Measurements from ENCODE around the gene SELL.

The SELL gene

GRCh38 chr1:169708647-169709046 lies 2.8 kb downstream of the SELL start:
- Histone ChIP-seq H3K9me3 (ENCODE audit: control insufficient read depth in 5 of 5, low read length in 5 of 5) (no peaks in the 10 kb centered on the region), H3K36me3 (ENCODE audit: control insufficient read depth in 5 of 5, insufficient read depth in 5 of 5, low read length in 5 of 5) (no peaks in the 10 kb centered on the region), H3K9ac (ENCODE audit: low read length in 5 of 5) (no peak overlapping the region), H3K27ac (ENCODE audit: low read depth, low read length) (no peak overlapping the region), H3K4me1 (ENCODE audit: control insufficient read depth in 5 of 5, insufficient read depth in 5 of 5, low read length in 5 of 5) (peaks cover 0 to 9% (median 6%) of the 10 kb centered on the region in 5 donors), H3K27me3 (ENCODE audit: control insufficient read depth in 5 of 5, insufficient read depth in 4 of 5, low read length in 5 of 5) (peaks cover 0 to 9% (median 0%) of the 10 kb centered on the region in 5 donors), H3K4me3 (ENCODE audit: low read depth in 1 of 5, low read length in 5 of 5) (no peak overlapping the region)

- Histone ChIP-seq H3K9ac (ENCODE audit: low read length in 5 of 5) (no peak overlapping the region), H3K4me3 (ENCODE audit: low read depth in 1 of 5, low read length in 5 of 5) (no peak overlapping the region), H3K9me3 (ENCODE audit: control insufficient read depth in 5 of 5, low read length in 5 of 5) (no peaks in the 10 kb centered on the region), H3K4me1 (ENCODE audit: control insufficient read depth in 5 of 5, insufficient read depth in 5 of 5, low read length in 5 of 5) (peaks cover 0 to 9% (median 6%) of the 10 kb centered on the region in 5 donors), H3K27ac (ENCODE audit: low read depth, low read length) (no peak overlapping the region), H3K27me3 (ENCODE audit: control insufficient read depth in 5 of 5, insufficient read depth in 4 of 5, low read length in 5 of 5) (peaks cover 0 to 9% (median 0%) of the 10 kb centered on the region in 5 donors), H3K36me3 (ENCODE audit: control insufficient read depth in 5 of 5, insufficient read depth in 5 of 5, low read length in 5 of 5) (no peaks in the 10 kb centered on the region)
Measured at GRCh38 chr1:169707912-169708604, 3.4 kb downstream of the SELL start.

- Histone ChIP-seq H3K4me3 (ENCODE audit: low read depth in 1 of 5, low read length in 5 of 5) (no peak overlapping the region), H3K4me1 (ENCODE audit: control insufficient read depth in 5 of 5, insufficient read depth in 5 of 5, low read length in 5 of 5) (no peaks in the 10 kb centered on the region), H3K9me3 (ENCODE audit: control insufficient read depth in 5 of 5, low read length in 5 of 5) (no peaks in the 10 kb centered on the region), H3K36me3 (ENCODE audit: control insufficient read depth in 5 of 5, insufficient read depth in 5 of 5, low read length in 5 of 5) (no peaks in the 10 kb centered on the region), H3K9ac (ENCODE audit: low read length in 5 of 5) (no peak overlapping the region), H3K27me3 (ENCODE audit: control insufficient read depth in 5 of 5, insufficient read depth in 4 of 5, low read length in 5 of 5) (peaks cover 0 to 7% (median 0%) of the 10 kb centered on the region in 5 donors), H3K27ac (ENCODE audit: low read depth, low read length) (no peak overlapping the region)
Measured at GRCh38 chr1:169704797-169705196, 6.6 kb downstream of the SELL start.

- no peaks in the 10 kb centered on the region for H3K4me1 ChIP-seq (ENCODE audit: control insufficient read depth in 5 of 5, insufficient read depth in 5 of 5, low read length in 5 of 5)
- no peak overlapping the region for H3K9ac ChIP-seq (ENCODE audit: low read length in 5 of 5)
- no peaks in the 10 kb centered on the region for H3K36me3 ChIP-seq (ENCODE audit: control insufficient read depth in 5 of 5, insufficient read depth in 5 of 5, low read length in 5 of 5)
- no peaks in the 10 kb centered on the region for H3K9me3 ChIP-seq (ENCODE audit: control insufficient read depth in 5 of 5, low read length in 5 of 5)
- H3K27ac ChIP-seq (ENCODE audit: low read depth, low read length): no peak overlapping the region
- no peak overlapping the region for H3K4me3 ChIP-seq (ENCODE audit: low read depth in 1 of 5, low read length in 5 of 5)
- peaks cover 0 to 3% (median 0%) of the 10 kb centered on the region in 5 donors for H3K27me3 ChIP-seq (ENCODE audit: control insufficient read depth in 5 of 5, insufficient read depth in 4 of 5, low read length in 5 of 5)
Measured at GRCh38 chr1:169701261-169702005, 10.0 kb downstream of the SELL start.

- no peaks in the 10 kb centered on the region for H3K9me3 ChIP-seq (ENCODE audit: control insufficient read depth in 5 of 5, low read length in 5 of 5)
- H3K36me3 ChIP-seq (ENCODE audit: control insufficient read depth in 5 of 5, insufficient read depth in 5 of 5, low read length in 5 of 5): no peaks in the 10 kb centered on the region
- H3K9ac ChIP-seq (ENCODE audit: low read length in 5 of 5): no peak overlapping the region
- H3K4me3 ChIP-seq (ENCODE audit: low read depth in 1 of 5, low read length in 5 of 5): no peak overlapping the region
- H3K4me1 ChIP-seq (ENCODE audit: control insufficient read depth in 5 of 5, insufficient read depth in 5 of 5, low read length in 5 of 5): no peaks in the 10 kb centered on the region
- H3K27ac ChIP-seq (ENCODE audit: low read depth, low read length): no peak overlapping the region
- H3K27me3 ChIP-seq (ENCODE audit: control insufficient read depth in 5 of 5, insufficient read depth in 4 of 5, low read length in 5 of 5): peaks cover 0 to 3% (median 0%) of the 10 kb centered on the region in 5 donors
Measured at GRCh38 chr1:169699707-169700106, 11.7 kb downstream of the SELL start.

GRCh38 chr1:169698976-169699375 lies 12.4 kb downstream of the SELL start:
- H3K27ac ChIP-seq (ENCODE audit: low read depth, low read length): no peak overlapping the region

GRCh38 chr1:169697755-169698154 lies 13.7 kb downstream of the SELL start:
- Histone ChIP-seq H3K9ac (ENCODE audit: low read length in 5 of 5) (no peak overlapping the region), H3K27ac (ENCODE audit: low read depth, low read length) (no peak overlapping the region), H3K27me3 (ENCODE audit: control insufficient read depth in 5 of 5, insufficient read depth in 4 of 5, low read length in 5 of 5) (peaks cover 0 to 3% (median 0%) of the 10 kb centered on the region in 5 donors), H3K9me3 (ENCODE audit: control insufficient read depth in 5 of 5, low read length in 5 of 5) (no peaks in the 10 kb centered on the region), H3K4me1 (ENCODE audit: control insufficient read depth in 5 of 5, insufficient read depth in 5 of 5, low read length in 5 of 5) (peaks cover 0 to 11% (median 4%) of the 10 kb centered on the region in 5 donors), H3K36me3 (ENCODE audit: control insufficient read depth in 5 of 5, insufficient read depth in 5 of 5, low read length in 5 of 5) (no peaks in the 10 kb centered on the region), H3K4me3 (ENCODE audit: low read depth in 1 of 5, low read length in 5 of 5) (no peak overlapping the region)

More at GRCh38 chr1:169698976-169699375, 12.4 kb downstream of the SELL start:
- peaks cover 0 to 3% (median 0%) of the 10 kb centered on the region in 5 donors for H3K27me3 ChIP-seq (ENCODE audit: control insufficient read depth in 5 of 5, insufficient read depth in 4 of 5, low read length in 5 of 5)
- H3K4me1 ChIP-seq (ENCODE audit: control insufficient read depth in 5 of 5, insufficient read depth in 5 of 5, low read length in 5 of 5): peaks cover 0 to 6% (median 1%) of the 10 kb centered on the region in 5 donors
- no peaks in the 10 kb centered on the region for H3K36me3 ChIP-seq (ENCODE audit: control insufficient read depth in 5 of 5, insufficient read depth in 5 of 5, low read length in 5 of 5)
- H3K9ac ChIP-seq (ENCODE audit: low read length in 5 of 5): no peak overlapping the region
- H3K9me3 ChIP-seq (ENCODE audit: control insufficient read depth in 5 of 5, low read length in 5 of 5): no peaks in the 10 kb centered on the region
- H3K4me3 ChIP-seq (ENCODE audit: low read depth in 1 of 5, low read length in 5 of 5): no peak overlapping the region

GRCh38 chr1:169696273-169697100 lies 14.9 kb downstream of the SELL start:
- Histone ChIP-seq H3K4me3 (ENCODE audit: low read depth in 1 of 5, low read length in 5 of 5) (no peak overlapping the region), H3K9ac (ENCODE audit: low read length in 5 of 5) (no peak overlapping the region), H3K36me3 (ENCODE audit: control insufficient read depth in 5 of 5, insufficient read depth in 5 of 5, low read length in 5 of 5) (no peaks in the 10 kb centered on the region), H3K27ac (ENCODE audit: low read depth, low read length) (no peak overlapping the region), H3K27me3 (ENCODE audit: control insufficient read depth in 5 of 5, insufficient read depth in 4 of 5, low read length in 5 of 5) (peaks cover 0 to 3% (median 0%) of the 10 kb centered on the region in 5 donors), H3K4me1 (ENCODE audit: control insufficient read depth in 5 of 5, insufficient read depth in 5 of 5, low read length in 5 of 5) (peaks cover 0 to 14% (median 4%) of the 10 kb centered on the region in 5 donors), H3K9me3 (ENCODE audit: control insufficient read depth in 5 of 5, low read length in 5 of 5) (no peaks in the 10 kb centered on the region)

- H3K27ac ChIP-seq (ENCODE audit: low read depth, low read length): no peak overlapping the region
- H3K4me1 ChIP-seq (ENCODE audit: control insufficient read depth in 5 of 5, insufficient read depth in 5 of 5, low read length in 5 of 5): peaks cover 0 to 14% (median 4%) of the 10 kb centered on the region in 5 donors
- no peaks in the 10 kb centered on the region for H3K9me3 ChIP-seq (ENCODE audit: control insufficient read depth in 5 of 5, low read length in 5 of 5)
- no peaks in the 10 kb centered on the region for H3K36me3 ChIP-seq (ENCODE audit: control insufficient read depth in 5 of 5, insufficient read depth in 5 of 5, low read length in 5 of 5)
- peaks cover 0 to 3% (median 0%) of the 10 kb centered on the region in 5 donors for H3K27me3 ChIP-seq (ENCODE audit: control insufficient read depth in 5 of 5, insufficient read depth in 4 of 5, low read length in 5 of 5)
- H3K9ac ChIP-seq (ENCODE audit: low read length in 5 of 5): no peak overlapping the region
- no peak overlapping the region for H3K4me3 ChIP-seq (ENCODE audit: low read depth in 1 of 5, low read length in 5 of 5)
Measured at GRCh38 chr1:169694304-169695075, 16.9 kb downstream of the SELL start.

Data from subcutaneous abdominal adipose tissue (tissue), 5 donors.